DND-41 (cell line): ENCODE results near the gene RAD51B.

Source experiments
- ATAC-seq: fragments of 200-7000 bp; cut with Tn5 transposase; 3 replicates; pipeline ENCODE4 v1.9.1; 2021; ENCODE audit warnings: low read depth; ENCODE audit not compliant: insufficient read depth
- DNase-seq: peaks from one replicate; pipeline ENCODE4 v3.0.0-alpha.2; 2020
- H2AFZ ChIP-seq: 2 replicates; pipeline ENCODE4 v1.6.0; 2012; ENCODE audit warnings: low read depth, low read length
- H3K27ac ChIP-seq: 2 replicates; pipeline ENCODE4 v1.5.1; 2012; ENCODE audit warnings: low read length, inconsistent platforms
- H3K27me3 ChIP-seq: fragments of 200-600 bp; sonication (generic); 2 replicates; pipeline ENCODE4 v1.6.0; 2012; ENCODE audit warnings: low read length, mild to moderate bottlenecking, inconsistent platforms; ENCODE audit not compliant: insufficient read depth, poor library complexity
- H3K36me3 ChIP-seq: 2 replicates; pipeline ENCODE4 v1.5.1; 2012; ENCODE audit warnings: low read length, inconsistent platforms; ENCODE audit not compliant: insufficient read depth
- H3K4me1 ChIP-seq: 2 replicates; pipeline ENCODE4 v1.5.1; 2012; ENCODE audit warnings: mild to moderate bottlenecking, low read length; ENCODE audit not compliant: insufficient read depth
- H3K4me2 ChIP-seq: 2 replicates; pipeline ENCODE4 v1.6.0; 2012; ENCODE audit warnings: mild to moderate bottlenecking, moderate library complexity, low read length, inconsistent platforms; ENCODE audit not compliant: insufficient read depth
- H3K4me3 ChIP-seq, 2 experiments: fragments of 200-600 bp in 1 of 2; shearing (Covaris generic) in 1 of 2; 2 replicates each; pipeline ENCODE4 v1.5.1; 2012 to 2016; ENCODE audit warnings: inconsistent platforms in 2 of 2, low read length in 2 of 2, mild to moderate bottlenecking in 2 of 2, low read depth in 1 of 2, moderate library complexity in 1 of 2
- H3K79me2 ChIP-seq: 2 replicates; pipeline ENCODE4 v1.6.0; 2012; ENCODE audit warnings: low read length, inconsistent platforms; ENCODE audit not compliant: insufficient read depth
- H3K9ac ChIP-seq: 2 replicates; pipeline ENCODE4 v1.6.0; 2012; ENCODE audit warnings: low read depth, mild to moderate bottlenecking, inconsistent platforms, low read length, moderate library complexity
- H3K9me3 ChIP-seq: 2 replicates; pipeline ENCODE4 v1.5.1; 2012; ENCODE audit warnings: low read length, moderate library complexity, mild to moderate bottlenecking, inconsistent platforms; ENCODE audit not compliant: insufficient read depth, severe bottlenecking
- H4K20me1 ChIP-seq: 2 replicates; pipeline ENCODE4 v1.6.0; 2012; ENCODE audit warnings: low read length; ENCODE audit not compliant: insufficient read depth
- CTCF ChIP-seq: IDR thresholded peaks from 2 replicates; pipeline ENCODE4 v1.5.1; 2012; ENCODE audit warnings: borderline replicate concordance, low read length, moderate library complexity, mild to moderate bottlenecking; ENCODE audit not compliant: poor library complexity, severe bottlenecking; ENCODE audit errors: extremely low read depth
- EZH2 ChIP-seq: IDR thresholded peaks from 3 replicates; pipeline ENCODE4 v1.6.1; 2012; ENCODE audit warnings: borderline replicate concordance, low read depth, mild to moderate bottlenecking, moderate library complexity, low read length, inconsistent platforms; ENCODE audit not compliant: severe bottlenecking

RAD51B gene

GRCh38 chr14:68668028-68668427 is 848.4 kb downstream of the RAD51B start:
- H3K4me2 ChIP-seq, result no peak overlapping the region

GRCh38 chr14:68668531-68668930 is 849.0 kb downstream of the RAD51B start:
- no peak for ATAC-seq
- peaks cover 5% of the 10 kb centered on the region; the same call in 1 of the 2 replicates for H3K4me1 ChIP-seq
- H3K36me3 ChIP-seq, result no peaks in the 10 kb centered on the region
- DNase-seq, result no peak
- no peak overlapping the region for H3K4me3 ChIP-seq
- no peak overlapping the region for H3K27ac ChIP-seq
- no peaks in the 10 kb centered on the region for H4K20me1 ChIP-seq
- H3K9ac ChIP-seq, result no peak overlapping the region
- TF ChIP-seq CTCF (no peak), EZH2 (no peak)
- H3K27me3 ChIP-seq, result no peaks in the 10 kb centered on the region
- no peak overlapping the region for H2AFZ ChIP-seq
- no peaks in the 10 kb centered on the region for H3K79me2 ChIP-seq
- H3K9me3 ChIP-seq, result no peaks in the 10 kb centered on the region
- H3K4me2 ChIP-seq, result no peak overlapping the region

More at GRCh38 chr14:68668028-68668427, 848.4 kb downstream of the RAD51B start:
- H3K4me3 ChIP-seq, result no peak overlapping the region
- ATAC-seq (no peak), DNase-seq (no peak)
- no peaks in the 10 kb centered on the region for H3K79me2 ChIP-seq
- H3K36me3 ChIP-seq, result no peaks in the 10 kb centered on the region
- H2AFZ ChIP-seq, result no peak overlapping the region
- H4K20me1 ChIP-seq, result no peaks in the 10 kb centered on the region
- TF ChIP-seq CTCF (no peak), EZH2 (no peak)
- H3K4me1 ChIP-seq, result peaks cover 5% of the 10 kb centered on the region; the same call in 1 of the 2 replicates
- no peaks in the 10 kb centered on the region for H3K27me3 ChIP-seq
- H3K9me3 ChIP-seq, result no peaks in the 10 kb centered on the region
- no peak overlapping the region for H3K9ac ChIP-seq
- no peak overlapping the region for H3K27ac ChIP-seq

GRCh38 chr14:68669111-68669511 is 849.5 kb downstream of the RAD51B start:
- no peak for TF ChIP-seq CTCF
- TF ChIP-seq EZH2, result no peak
- no peaks in the 10 kb centered on the region for H3K79me2 ChIP-seq
- DNase-seq, result no peak
- H3K9me3 ChIP-seq, result no peaks in the 10 kb centered on the region
- H3K27ac ChIP-seq, result no peak overlapping the region
- H2AFZ ChIP-seq, result no peak overlapping the region
- no peaks in the 10 kb centered on the region for H3K27me3 ChIP-seq
- no peaks in the 10 kb centered on the region for H4K20me1 ChIP-seq
- H3K4me1 ChIP-seq, result peaks cover 5% of the 10 kb centered on the region; the same call in 1 of the 2 replicates
- H3K4me2 ChIP-seq, result no peak overlapping the region
- no peak overlapping the region for H3K9ac ChIP-seq
- no peak for ATAC-seq
- H3K4me3 ChIP-seq, result no peak overlapping the region
- no peaks in the 10 kb centered on the region for H3K36me3 ChIP-seq
